GM21723 (cell line): ENCODE results near the gene RC3H2.

Experiments used
- ATAC-seq: cut with Tn5 transposase; IDR thresholded peaks from one replicate; pipeline ENCODE4 v1.9.1; 2021; ENCODE audit warnings: mild to moderate bottlenecking, moderate library complexity; ENCODE audit not compliant: unreplicated experiment

Gene RC3H2, protein sequence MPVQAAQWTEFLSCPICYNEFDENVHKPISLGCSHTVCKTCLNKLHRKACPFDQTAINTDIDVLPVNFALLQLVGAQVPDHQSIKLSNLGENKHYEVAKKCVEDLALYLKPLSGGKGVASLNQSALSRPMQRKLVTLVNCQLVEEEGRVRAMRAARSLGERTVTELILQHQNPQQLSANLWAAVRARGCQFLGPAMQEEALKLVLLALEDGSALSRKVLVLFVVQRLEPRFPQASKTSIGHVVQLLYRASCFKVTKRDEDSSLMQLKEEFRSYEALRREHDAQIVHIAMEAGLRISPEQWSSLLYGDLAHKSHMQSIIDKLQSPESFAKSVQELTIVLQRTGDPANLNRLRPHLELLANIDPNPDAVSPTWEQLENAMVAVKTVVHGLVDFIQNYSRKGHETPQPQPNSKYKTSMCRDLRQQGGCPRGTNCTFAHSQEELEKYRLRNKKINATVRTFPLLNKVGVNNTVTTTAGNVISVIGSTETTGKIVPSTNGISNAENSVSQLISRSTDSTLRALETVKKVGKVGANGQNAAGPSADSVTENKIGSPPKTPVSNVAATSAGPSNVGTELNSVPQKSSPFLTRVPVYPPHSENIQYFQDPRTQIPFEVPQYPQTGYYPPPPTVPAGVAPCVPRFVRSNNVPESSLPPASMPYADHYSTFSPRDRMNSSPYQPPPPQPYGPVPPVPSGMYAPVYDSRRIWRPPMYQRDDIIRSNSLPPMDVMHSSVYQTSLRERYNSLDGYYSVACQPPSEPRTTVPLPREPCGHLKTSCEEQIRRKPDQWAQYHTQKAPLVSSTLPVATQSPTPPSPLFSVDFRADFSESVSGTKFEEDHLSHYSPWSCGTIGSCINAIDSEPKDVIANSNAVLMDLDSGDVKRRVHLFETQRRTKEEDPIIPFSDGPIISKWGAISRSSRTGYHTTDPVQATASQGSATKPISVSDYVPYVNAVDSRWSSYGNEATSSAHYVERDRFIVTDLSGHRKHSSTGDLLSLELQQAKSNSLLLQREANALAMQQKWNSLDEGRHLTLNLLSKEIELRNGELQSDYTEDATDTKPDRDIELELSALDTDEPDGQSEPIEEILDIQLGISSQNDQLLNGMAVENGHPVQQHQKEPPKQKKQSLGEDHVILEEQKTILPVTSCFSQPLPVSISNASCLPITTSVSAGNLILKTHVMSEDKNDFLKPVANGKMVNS

DNA sequence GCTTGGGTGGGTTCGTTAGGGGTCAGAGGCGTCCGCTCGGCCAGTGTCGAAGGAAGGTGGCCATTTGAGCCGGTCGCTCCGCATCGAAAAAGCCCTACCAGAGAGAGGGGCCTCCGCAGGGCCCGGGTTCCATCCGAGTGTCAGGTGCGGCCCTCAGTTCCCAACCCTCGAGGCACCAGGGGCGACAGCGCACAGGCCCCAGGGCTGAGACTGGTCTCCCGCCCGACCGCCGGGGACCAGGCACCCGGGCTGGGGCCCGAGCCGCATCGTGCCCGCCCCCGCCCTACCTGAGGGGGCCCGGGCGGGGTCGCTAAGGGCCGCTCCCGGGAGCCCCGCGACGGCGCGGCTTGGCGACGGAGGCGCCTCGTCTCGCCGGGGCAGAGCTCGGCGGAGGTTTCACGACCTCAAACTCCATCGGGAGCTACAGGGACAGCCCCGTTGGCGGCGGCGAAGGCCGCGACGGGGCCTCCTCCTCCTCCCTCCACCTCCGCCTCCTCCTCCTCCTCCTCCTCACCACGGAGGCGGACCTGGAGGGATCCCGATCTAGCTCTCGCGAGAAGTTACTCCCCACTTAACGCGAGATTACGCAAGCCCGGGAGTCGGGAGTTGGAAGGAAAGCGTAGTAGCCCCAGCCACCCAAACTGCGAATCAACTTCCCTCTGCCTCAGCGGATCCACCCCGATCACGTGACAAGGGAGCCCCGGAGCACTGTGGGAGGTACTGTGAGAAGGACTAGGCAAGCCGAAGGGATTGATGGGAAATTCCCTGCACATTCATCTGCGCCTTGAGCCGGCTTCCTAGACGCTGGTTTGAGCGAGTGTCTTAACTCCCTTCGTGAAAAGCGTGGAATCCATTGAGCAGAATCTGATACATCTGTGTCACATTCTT, at the start of gene RC3H2:
RC3H2 (minus strand) TSS at position 537 of the 888 bp plus-strand sequence. CDS start 7,850 bp downstream, outside the sequence.
- peak; percentile 84 for ATAC-seq

DNA sequence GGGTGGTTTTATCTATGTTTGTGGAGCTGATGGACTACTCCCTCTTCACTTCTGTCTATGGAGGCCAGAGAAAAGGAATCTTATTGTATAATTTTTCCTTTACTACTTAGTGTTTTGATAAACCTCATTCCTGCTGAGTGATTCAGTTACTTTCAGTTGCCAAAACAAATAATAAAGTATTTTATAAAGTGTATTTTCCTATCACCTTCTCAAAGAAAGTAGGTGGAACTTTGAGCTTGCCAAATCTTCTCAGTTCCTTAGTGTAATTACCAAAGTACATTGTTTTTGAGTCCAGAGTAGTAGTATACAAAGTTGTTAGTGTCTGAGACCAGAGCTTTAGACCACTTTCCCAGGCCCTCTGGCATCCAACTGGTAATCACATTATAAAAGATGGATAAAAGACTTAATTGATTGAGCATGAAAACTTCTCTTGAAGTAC, 49.1 kb upstream of the RC3H2 start:
- no peak for ATAC-seq

DNA sequence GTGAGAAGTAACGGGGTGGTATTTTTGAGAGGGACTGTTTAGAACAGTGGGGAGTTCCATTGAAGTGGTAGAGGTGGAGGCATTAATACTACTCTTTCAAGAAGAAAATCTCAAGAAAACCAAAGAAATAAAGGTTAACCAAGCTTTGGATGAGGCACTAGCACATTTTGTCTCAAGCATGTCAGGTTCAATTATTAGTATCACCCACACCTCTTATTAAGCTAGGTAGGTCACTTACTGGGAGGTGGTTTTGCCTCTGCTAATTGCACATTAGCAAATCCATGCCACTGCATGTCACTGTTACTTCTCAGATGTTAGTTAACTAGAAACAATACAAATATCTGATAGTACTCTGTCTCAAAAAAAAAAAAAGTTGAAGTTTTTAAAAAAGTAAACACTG, 45.9 kb upstream of the RC3H2 start:
- no peak for ATAC-seq

DNA sequence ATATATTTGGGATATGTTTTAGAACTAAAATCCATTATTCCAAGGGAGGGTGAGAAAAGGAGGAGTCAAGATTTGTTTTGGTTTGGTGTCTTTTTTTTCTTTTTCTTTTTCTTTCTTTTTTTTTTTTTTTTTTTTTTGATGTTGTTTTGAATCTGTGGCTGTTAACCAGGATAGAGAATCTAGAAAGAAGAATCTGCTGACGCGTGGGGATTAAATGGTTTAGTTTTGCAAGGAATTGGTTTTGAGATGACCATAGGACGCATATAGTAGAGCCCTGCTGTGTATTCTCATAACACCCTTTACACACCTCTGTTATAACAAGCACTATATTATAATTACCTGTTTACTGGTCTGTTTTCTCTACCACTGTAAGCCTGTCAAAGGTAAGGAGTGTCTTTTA, 45.1 kb upstream of the RC3H2 start:
- ATAC-seq: no peak

DNA sequence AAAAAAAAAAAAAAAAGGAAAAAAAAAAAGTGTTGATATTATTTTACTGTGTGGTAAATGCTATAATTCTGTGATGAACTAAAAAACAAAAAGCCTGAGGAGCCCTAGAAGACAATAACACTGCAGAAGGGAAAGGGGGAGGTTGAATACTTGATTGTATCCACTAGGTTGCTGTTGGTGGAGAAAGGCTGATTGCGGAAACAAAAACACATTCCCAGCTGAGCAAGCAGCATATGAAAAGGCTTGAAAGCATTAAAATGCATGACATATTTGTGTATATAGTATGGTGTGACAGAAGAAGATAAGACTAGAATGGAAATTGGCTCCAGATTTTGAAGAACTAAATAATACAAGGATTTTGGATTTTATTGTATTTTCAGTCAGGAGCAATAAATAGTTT, 44.5 kb upstream of the RC3H2 start:
- no peak for ATAC-seq

DNA sequence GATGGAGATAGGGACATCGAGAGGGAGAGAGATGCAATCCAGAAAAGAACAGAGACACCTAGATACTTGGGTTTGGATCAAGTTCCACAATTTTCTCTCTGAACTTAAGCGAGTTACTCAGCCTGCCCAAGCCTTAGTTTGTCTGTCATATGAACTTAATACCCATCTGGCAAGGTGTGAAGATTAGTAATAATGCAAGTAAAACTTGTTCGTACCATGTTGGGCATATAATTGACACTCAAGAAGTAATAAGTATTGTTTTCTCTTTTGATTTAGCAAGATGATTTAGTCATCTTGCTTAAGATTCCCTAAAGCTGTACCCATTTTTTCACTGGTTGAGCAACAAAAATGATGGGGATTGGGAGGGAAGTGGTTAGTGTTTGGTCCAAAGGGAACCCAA, 43.2 kb upstream of the RC3H2 start:
- no peak for ATAC-seq

DNA sequence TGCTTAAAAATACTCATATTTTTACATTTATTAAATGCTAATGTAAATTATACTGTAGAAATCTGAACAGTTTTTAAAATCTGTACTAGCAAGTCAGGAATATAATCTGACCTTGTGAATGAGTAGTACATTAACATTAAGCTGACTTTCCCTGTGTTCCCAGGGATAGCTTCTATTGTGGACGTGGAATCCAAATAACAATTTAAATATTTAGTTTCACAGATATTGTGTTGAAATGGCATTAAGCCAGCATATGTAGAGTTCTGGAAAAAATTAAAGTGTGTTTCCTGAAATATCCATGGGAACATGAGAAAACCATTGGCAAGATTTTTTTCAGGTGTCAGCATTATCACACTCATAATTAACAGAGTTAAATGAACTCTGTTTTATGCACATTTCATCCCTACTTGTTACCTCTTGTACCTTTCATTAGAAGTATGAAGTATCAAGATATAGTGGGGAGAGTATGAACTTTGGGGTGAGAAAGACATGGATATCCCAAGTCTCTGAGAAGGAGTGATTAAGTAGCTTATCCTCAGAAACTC, 41.4 kb upstream of the RC3H2 start:
- ATAC-seq: no peak

DNA sequence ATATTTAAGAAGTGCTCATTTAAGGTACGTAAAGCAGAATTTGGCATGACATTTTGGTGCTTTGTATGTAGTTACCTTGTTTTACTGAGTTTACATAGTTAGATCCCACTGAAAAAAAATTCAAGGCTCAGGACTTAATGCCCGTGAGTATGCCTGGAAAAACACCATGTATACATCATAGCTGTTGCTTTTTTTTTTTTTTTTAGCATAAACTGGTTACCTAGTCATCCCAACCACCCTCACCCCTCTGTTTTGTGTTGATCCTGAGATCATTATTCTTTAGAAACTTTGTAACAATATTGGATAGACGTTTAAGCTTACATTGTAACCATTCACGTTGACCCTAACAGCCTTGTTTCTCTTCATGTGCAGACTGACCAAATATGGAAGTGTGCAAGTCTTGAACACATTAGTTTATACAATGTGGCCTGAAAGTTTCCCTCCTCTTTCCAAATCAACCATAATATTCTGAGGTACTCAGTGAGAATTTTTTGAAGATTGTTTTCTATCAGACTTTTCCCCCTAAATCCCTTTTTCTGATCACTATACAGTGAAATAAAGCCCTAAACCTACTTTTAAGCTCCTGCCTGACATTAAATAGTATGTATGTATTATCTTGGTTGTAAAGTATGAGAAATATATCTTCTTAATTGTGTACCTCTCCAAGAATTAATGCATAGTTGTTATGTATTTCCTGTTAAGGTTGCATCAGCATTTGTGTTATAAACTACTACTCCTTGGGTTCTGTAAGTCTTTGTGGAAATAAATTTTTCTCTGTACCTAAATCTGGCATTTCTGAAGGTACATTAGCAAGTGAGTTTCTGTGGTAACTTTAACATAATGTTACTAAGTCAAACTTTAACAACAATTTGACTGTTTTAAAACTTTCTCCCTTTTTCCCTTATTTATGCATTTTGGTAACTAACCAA, 40.1 kb upstream of the RC3H2 start:
- ATAC-seq: no peak

DNA sequence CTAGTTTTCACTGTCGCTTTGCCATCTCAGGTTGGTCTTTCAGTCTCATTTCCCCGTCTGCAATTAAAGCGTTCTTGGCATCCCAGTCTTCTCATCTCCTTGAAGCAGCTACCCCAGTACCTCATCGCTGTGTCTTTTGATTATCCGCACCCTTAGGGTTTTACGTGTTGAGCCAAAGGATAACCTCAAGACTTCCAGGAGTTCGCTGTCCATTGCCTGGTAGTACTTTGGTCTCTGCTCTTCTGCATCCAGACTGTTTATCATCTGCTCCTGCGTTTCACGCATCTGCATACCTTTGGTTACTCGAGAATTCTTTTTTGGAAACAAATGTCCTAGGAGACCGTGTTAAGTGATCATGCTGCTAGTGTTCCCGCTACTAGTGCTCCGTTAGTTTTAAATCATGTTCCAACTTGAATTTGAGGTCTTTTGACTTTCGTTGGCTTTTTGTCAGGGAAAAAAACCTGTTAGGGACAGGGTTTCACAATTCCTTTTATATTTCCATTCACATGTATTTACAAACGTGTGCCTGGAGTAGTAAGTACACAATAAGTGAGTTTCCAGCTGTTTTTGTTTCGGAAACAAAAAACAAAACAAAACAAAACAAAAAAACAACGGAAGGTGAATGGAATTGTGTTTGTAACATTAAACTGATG, 36.5 kb upstream of the RC3H2 start:
- ATAC-seq: no peak

DNA sequence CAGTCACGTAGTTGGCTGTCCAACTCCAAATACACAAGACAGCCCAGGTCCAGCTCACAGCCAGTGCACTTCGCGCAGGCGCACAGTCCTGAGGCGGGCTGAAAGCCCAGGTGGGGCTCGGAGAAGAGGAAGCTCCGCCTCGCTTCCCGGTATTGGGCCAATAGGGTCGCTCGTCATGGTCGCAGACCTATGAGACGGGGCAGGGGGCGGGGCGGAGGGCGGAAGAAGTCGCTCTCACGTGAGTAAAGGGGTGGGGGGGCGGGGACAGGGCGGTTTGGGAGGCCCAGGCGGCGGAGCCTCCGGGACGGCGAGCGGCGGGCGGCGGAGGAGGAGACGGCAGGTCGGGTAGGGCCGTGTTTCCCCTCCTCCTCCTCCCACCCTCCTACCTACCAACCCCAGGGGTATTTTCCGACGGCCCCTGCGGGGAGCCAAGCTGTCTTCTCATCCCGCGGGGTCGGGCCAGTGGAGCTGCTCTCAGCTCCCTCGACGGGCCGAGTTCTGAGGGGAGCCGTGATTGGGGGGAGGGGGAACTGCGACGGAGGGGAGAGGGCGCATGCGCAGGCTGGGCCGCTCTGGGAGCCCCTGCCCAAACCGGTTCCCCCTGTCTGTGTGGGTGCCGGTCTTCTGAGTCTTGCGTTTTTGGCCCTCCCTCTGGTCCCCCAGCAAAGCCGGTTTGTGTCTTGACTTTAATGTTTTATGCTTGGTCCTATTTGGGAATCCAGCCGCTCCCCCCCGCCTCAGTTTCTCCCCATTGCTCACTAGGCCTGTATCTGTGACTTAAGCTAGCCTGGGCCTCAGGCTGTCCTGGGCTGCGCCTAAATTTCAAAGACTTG, 35.8 kb upstream of the RC3H2 start, which contains the start of gene RABGAP1:
RABGAP1 (plus strand) TSS at position 272 of the 833 bp plus-strand sequence. CDS start 16,040 bp downstream, outside the sequence.
- peak; percentile 95 for ATAC-seq

DNA sequence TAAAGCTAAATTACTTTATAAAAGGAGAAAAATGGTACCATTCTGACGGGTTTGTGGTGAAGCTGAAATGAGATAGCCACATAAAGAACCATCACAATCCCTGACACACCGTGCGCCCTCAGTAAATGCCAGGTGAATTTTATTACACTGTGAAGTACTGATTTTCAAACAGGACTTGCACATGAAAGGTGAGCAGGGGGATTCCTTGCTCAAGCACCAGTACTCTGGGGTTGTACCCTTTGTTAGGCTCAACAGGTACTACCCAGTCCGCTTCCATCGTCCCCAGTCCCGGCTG, 35.2 kb upstream of the RC3H2 start:
- no peak for ATAC-seq

DNA sequence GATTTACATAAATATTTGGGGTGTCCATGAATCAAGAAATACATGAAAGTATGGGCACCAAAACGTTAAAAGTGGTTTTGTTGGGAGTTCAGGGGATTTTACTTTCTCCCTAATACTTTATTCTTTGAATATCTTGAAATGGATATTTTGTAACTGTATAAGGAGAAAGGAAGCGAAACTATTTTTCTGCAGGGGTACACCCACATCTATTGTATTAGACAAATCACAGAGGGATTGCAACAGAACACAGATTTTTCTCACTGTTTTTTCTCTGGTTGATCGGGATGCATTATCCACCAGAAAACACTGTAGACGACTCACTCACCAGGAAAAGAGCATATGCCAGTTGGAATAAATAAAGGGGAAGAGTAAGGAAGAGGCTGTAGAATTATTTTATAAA, 34.4 kb upstream of the RC3H2 start:
- no peak for ATAC-seq

DNA sequence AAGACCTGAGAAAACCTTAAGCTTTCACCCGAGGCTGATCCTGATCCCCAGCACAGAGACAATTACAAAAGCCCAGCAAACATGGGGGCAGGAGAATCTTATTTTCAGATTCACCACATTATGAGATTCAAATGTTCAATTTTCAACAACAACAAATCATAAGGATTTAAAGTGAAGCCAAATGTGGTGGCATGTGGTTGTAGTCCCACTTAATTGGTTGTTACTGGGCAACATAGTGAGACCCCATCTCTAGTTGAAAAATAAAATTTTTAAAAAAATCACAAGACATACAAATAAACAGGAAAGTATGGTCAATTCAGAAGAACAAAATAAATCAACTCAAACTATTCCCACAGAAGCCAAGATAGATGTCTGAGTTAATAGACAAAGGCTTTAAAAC, 31.7 kb upstream of the RC3H2 start:
- ATAC-seq: no peak

DNA sequence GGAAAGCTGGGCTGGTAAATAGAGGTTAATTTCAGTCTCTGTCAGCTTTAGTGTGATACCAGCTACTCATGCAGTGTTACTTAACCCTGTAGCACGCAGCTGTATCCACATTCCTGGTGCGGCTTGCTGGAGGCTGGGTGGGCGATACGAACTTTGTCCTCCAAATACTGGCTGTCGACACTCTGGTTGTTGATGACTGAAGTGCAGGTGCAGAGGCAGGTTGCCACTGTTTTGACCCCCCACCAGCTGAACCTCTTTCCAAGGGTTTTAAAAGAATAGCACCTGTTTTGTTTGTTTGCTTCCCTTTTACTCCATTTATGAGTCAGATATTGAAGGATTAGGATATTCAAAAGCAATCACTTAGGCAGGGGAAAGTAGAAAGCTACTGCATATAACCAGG, 31.3 kb upstream of the RC3H2 start:
- ATAC-seq: no peak

DNA sequence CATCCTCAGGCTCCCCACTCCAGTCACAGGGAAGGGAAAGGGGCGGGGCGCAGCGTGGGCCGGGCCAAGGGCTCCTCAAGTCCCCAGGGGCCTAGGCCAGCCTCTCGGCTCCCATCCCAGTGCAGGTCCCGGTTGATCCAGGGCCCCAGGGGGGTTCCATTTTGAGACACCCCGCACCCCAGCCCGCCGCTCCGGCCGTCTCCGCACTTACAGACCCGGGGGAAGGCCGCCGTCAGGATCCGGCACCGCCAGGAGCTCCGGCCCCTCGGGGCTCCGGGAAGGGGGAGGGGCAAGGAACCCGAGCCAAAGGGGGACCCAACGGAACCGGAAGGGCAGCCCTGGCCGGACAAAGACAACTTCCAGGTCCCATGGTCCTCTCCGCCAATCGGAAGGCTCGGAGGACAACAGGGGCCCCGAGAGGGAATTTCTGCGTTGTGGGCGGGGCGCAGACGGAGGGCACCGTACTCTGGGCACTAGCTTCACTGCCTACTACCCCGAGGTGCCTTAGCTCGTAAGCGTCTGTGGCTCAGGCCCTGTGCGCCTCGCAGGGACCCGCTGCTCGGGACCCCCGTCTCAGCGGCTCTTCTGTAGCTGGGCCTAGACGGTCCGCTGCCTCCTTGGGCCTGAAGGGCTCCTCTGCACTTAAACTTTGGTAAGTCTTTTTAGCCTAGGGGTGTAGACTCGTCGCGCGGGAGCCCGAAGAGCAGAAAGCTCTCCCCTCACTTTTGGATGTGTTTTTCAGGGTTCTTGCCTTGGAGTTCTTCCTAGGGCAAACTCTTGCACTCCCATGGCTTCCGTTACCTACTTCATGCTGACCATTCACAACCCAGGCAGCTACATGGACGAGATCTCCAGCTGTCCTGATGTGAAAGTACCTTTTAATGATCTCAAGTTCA, 26.3 kb upstream of the RC3H2 start, which contains the start of gene ZBTB26:
ZBTB26 (minus strand) TSS at position 287 of the 896 bp plus-strand sequence. CDS start 11,578 bp downstream, outside the sequence.
- peak; percentile 97 for ATAC-seq

DNA sequence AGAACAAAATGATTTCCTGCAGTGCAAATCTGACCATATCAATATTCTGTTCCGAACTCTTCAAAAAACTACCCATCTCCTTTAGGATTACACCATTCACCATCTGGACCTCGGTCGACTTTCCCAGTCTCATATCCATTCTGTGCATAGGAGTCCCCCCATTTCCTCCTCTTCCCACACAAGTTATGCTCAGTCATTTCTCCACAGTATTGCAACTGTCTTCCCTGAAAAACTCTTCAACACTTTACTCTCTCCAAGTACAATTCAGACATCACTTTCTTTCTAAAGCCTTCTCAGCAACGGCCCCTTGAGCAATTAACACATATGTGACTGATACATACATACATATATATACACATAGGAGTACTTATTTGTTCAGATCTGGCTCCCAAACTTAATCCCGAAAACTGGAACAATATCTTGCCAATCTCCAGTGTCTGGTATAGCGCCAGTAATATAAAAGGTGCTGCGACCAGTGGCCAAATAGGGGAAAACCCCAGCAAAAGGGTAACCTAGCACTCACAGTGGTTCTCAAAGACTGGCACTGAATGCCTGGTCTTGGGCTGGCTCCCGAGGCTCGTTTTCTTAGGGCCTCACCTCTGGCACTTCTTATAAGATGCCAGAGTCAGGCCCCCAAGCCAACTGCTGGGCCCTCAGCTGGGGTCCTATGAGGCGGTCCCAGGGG, 25.5 kb upstream of the RC3H2 start:
- ATAC-seq: no peak
